ENCODE results near the gene ARHGEF28.

The ARHGEF28 gene

DNA sequence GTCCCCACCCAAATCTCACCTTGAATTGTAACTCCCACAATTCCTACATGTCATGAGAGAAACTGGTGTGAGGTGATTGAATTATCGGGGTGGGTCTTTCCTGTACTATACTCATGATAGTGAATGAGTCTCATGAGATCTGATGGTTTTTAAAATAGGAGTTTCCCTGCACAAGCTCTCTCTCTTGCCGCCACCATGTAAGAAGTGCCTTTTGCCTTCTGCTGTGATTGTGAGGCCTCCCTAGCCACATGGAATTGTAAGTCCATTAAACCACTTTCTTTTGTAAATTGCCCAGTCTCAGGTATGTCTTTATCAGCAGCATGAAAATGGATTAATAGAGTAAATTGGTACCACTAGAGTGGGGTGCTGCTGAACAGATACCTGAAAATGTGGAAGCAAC, 140.9 kb downstream of the ARHGEF28 start:
- TF ChIP-seq, protein P1, sequence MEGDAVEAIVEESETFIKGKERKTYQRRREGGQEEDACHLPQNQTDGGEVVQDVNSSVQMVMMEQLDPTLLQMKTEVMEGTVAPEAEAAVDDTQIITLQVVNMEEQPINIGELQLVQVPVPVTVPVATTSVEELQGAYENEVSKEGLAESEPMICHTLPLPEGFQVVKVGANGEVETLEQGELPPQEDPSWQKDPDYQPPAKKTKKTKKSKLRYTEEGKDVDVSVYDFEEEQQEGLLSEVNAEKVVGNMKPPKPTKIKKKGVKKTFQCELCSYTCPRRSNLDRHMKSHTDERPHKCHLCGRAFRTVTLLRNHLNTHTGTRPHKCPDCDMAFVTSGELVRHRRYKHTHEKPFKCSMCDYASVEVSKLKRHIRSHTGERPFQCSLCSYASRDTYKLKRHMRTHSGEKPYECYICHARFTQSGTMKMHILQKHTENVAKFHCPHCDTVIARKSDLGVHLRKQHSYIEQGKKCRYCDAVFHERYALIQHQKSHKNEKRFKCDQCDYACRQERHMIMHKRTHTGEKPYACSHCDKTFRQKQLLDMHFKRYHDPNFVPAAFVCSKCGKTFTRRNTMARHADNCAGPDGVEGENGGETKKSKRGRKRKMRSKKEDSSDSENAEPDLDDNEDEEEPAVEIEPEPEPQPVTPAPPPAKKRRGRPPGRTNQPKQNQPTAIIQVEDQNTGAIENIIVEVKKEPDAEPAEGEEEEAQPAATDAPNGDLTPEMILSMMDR (IDR thresholded peaks at IDR 0.05; ENCODE audit: low read depth, low read length, missing control alignments) = no peak
- no peak overlapping the region for H3K27ac ChIP-seq
- H3K4me3 ChIP-seq (ENCODE audit: low read depth, low read length) = no peak overlapping the region
- DNase-seq = no peak
- in situ Hi-C loops (cut with HindIII; ENCODE audit: low pct_ligation_motif_present, low sequenced_read_pairs) = no loop called here
- H3K27me3 ChIP-seq (replicated peaks) = no peaks in the 10 kb centered on the region
- no peaks in the 10 kb centered on the region for H3K36me3 ChIP-seq (replicated peaks)

DNA sequence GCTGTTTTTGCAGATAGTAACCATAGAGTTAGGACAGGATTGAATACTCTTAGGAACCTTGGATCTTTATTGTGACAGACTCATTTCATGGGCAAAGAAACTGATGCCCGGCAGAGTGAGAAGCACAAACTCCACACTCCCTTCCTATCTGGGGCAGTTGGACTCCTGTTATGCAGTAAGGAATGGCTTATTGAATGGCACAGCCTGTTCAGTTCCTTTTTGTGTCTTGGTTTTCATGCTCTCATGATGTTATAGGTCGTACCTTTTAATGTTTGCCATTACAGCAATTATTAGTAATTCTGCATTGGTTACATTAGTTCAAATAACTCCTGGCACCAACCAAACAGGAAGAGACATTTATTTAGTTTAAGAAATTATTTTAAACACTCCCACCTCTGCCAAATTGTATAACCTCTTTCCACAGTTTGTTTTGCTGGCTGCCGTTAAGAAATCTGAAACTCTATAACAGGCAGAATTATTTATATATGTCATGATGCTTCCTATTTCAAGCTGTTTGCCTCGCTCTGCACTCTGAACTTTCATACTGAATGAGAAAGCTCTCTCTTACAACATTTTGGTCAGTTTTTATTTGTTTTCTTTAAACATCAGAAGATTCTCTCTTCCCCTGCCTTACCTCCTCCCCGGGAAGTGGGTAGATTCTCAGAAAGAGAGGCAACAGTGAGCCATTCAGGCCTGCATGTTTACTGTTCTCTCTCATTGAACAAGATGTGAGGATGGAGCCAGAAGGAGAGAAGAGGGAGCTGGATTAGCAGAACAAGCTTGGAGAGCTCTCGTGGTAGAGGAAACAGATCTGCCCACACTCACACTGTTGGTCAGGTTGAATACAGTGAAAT, 144.4 kb downstream of the ARHGEF28 start:
- TF ChIP-seq, protein P1 (IDR thresholded peaks at IDR 0.05; ENCODE audit: low read depth, low read length, missing control alignments) = no peak
- H3K36me3 ChIP-seq (replicated peaks) = no peaks in the 10 kb centered on the region
- no peaks in the 10 kb centered on the region for H3K27me3 ChIP-seq (replicated peaks)
- no peak overlapping the region for H3K4me3 ChIP-seq (ENCODE audit: low read depth, low read length)
- H3K27ac ChIP-seq = no peak overlapping the region
- no peak for DNase-seq
- in situ Hi-C loops (cut with HindIII; ENCODE audit: low pct_ligation_motif_present, low sequenced_read_pairs) = no loop called here

DNA sequence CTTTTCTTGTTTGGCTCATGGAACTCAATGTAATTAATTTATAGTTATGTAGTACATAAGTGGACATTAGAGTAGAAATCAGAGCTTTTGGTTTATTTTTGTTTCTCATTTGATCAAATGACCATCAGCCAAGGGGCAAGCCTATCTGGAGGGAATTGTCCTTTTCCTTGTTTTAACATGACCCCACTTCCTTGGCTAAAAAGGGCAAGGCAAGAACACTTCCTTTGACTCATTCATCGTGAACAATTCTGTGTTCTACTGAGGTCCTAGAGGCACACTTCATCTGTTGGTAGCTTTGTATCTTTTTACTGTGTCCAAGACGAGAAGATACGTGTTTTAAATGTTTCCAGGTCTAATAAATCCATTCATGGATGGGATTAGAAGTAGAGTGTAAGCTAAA, 148.9 kb downstream of the ARHGEF28 start:
- Histone ChIP-seq H3K36me3 (replicated peaks) (no peaks in the 10 kb centered on the region), H3K27ac (no peak overlapping the region), H3K27me3 (replicated peaks) (no peaks in the 10 kb centered on the region), H3K4me3 (ENCODE audit: low read depth, low read length) (no peak overlapping the region)
- DNase-seq = no peak
- TF ChIP-seq, protein P1 (IDR thresholded peaks at IDR 0.05; ENCODE audit: low read depth, low read length, missing control alignments) = no peak
- in situ Hi-C loops (cut with HindIII; ENCODE audit: low pct_ligation_motif_present, low sequenced_read_pairs) = loop anchor here (25.0 kb wide), 1 partner anchor 188 kb away; no protein-coding TSS in a partner anchor

DNA sequence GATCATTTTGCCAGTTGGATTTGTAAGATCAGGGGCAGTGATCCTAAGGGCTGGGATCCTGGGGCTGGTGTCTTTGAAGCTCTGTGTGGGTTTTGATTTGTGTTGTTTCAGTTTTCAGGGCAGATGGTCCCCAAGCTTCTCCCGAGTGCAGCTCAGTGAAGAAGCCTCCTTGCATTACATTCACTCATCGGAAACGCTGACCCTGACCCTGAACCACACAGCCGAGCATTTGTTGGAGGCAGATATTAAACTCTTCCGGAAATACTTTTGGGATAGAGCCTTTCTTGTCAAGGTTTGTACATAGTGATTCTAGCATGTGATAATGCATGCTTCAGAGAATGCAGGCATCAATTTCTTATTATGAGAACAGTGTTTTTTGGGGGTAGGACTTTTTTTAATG, 150.4 kb downstream of the ARHGEF28 start:
- no peaks in the 10 kb centered on the region for H3K36me3 ChIP-seq (replicated peaks)
- H3K4me3 ChIP-seq (ENCODE audit: low read depth, low read length) = no peak overlapping the region
- TF ChIP-seq, protein P1 (IDR thresholded peaks at IDR 0.05; ENCODE audit: low read depth, low read length, missing control alignments) = no peak
- no peak for DNase-seq
- no peaks in the 10 kb centered on the region for H3K27me3 ChIP-seq (replicated peaks)
- H3K27ac ChIP-seq = no peak overlapping the region
- in situ Hi-C loops (cut with HindIII; ENCODE audit: low pct_ligation_motif_present, low sequenced_read_pairs) = loop anchor here (25.0 kb wide), 1 partner anchor 189 kb away; no protein-coding TSS in a partner anchor

DNA sequence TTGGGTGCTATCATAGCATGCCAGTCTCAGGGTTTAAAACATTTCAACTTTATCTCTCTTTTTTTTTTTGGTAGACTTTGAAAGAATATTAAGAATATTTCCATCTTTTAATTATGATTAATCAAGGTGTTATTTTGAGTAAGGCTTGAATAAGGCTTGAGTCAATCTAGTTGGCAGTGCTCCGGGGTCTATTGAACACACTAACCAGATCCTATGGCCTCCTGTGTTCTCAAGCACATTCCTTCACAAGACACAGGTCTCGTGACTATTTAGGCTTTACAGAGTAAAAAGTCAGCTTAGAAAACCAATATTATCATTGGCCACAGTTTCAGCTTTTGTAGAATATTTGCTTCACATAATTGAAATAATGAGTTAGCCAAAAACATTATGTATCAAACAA, 151.2 kb downstream of the ARHGEF28 start:
- Histone ChIP-seq H3K27me3 (replicated peaks) (no peaks in the 10 kb centered on the region), H3K27ac (no peak overlapping the region), H3K4me3 (ENCODE audit: low read depth, low read length) (no peak overlapping the region), H3K36me3 (replicated peaks) (no peaks in the 10 kb centered on the region)
- in situ Hi-C loops (cut with HindIII; ENCODE audit: low pct_ligation_motif_present, low sequenced_read_pairs) = loop anchor here (25.0 kb wide), 1 partner anchor 190 kb away; no protein-coding TSS in a partner anchor
- TF ChIP-seq, protein P1 (IDR thresholded peaks at IDR 0.05; ENCODE audit: low read depth, low read length, missing control alignments) = no peak
- no peak for DNase-seq

Data from brain microvascular endothelial cell (primary cell).